ENCODE measurements around the gene MAPKAPK3. TPM values are rescaled to one million over a fixed set of nuclear protein-coding genes. Genes with fewer than 3 reads are reported as not detected.
"Not testable (repeated sequence)": the region's sequence is repeated elsewhere in the genome, so short reads cannot be mapped to it uniquely, and the experiment has no call there.

MAPKAPK3 gene
- total RNA-seq, 1 donor from 2014 or later: 20.9 TPM

GRCh38 chr3:50658416-50658815 lies 41.5 kb downstream of the MAPKAPK3 start:
- Histone ChIP-seq H3K27me3 (ENCODE audit: control insufficient read depth in 3 of 3, insufficient read depth in 3 of 3, low read length in 3 of 3) (no peaks in the 10 kb centered on the region), H3K36me3 (ENCODE audit: control insufficient read depth in 3 of 3, insufficient read depth in 3 of 3, low read length in 3 of 3) (no peaks in the 10 kb centered on the region), H3K27ac (ENCODE audit: low read depth, low read length) (no peak overlapping the region), H3K9ac (ENCODE audit: low read depth in 1 of 3, low read length in 3 of 3) (no peak overlapping the region), H3K4me1 (ENCODE audit: control insufficient read depth in 3 of 3, insufficient read depth in 3 of 3, low read length in 3 of 3) (peaks cover 0 to 8% (median 2%) of the 10 kb centered on the region in 3 donors), H3K4me3 (ENCODE audit: low read length in 3 of 3) (no peak overlapping the region), H3K9me3 (ENCODE audit: control insufficient read depth in 3 of 3, low read length in 3 of 3) (no peaks in the 10 kb centered on the region)

- Histone ChIP-seq H3K4me3 (ENCODE audit: low read length in 3 of 3) (no peak overlapping the region), H3K9ac (ENCODE audit: low read depth in 1 of 3, low read length in 3 of 3) (no peak overlapping the region), H3K9me3 (ENCODE audit: control insufficient read depth in 3 of 3, low read length in 3 of 3) (no peaks in the 10 kb centered on the region), H3K27ac (ENCODE audit: low read depth, low read length) (no peak overlapping the region), H3K27me3 (ENCODE audit: control insufficient read depth in 3 of 3, insufficient read depth in 3 of 3, low read length in 3 of 3) (no peaks in the 10 kb centered on the region), H3K4me1 (ENCODE audit: control insufficient read depth in 3 of 3, insufficient read depth in 3 of 3, low read length in 3 of 3) (peaks cover 0 to 8% (median 2%) of the 10 kb centered on the region in 3 donors), H3K36me3 (ENCODE audit: control insufficient read depth in 3 of 3, insufficient read depth in 3 of 3, low read length in 3 of 3) (no peaks in the 10 kb centered on the region)
Observed at GRCh38 chr3:50658831-50659230, 41.9 kb downstream of the MAPKAPK3 start.

GRCh38 chr3:50660386-50660785 lies 43.4 kb downstream of the MAPKAPK3 start:
- Histone ChIP-seq H3K27ac (ENCODE audit: low read depth, low read length) (no peak overlapping the region), H3K36me3 (ENCODE audit: control insufficient read depth in 3 of 3, insufficient read depth in 3 of 3, low read length in 3 of 3) (no peaks in the 10 kb centered on the region), H3K9me3 (ENCODE audit: control insufficient read depth in 3 of 3, low read length in 3 of 3) (no peaks in the 10 kb centered on the region), H3K4me3 (ENCODE audit: low read length in 3 of 3) (no peak overlapping the region), H3K27me3 (ENCODE audit: control insufficient read depth in 3 of 3, insufficient read depth in 3 of 3, low read length in 3 of 3) (no peaks in the 10 kb centered on the region), H3K4me1 (ENCODE audit: control insufficient read depth in 3 of 3, insufficient read depth in 3 of 3, low read length in 3 of 3) (peaks cover 0 to 1% (median under 1%) of the 10 kb centered on the region in 3 donors), H3K9ac (ENCODE audit: low read depth in 1 of 3, low read length in 3 of 3) (no peak overlapping the region)

GRCh38 chr3:50661321-50661837 lies 44.4 kb downstream of the MAPKAPK3 start:
- H3K4me1 ChIP-seq (ENCODE audit: control insufficient read depth in 3 of 3, insufficient read depth in 3 of 3, low read length in 3 of 3): no peaks in the 10 kb centered on the region
- H3K27me3 ChIP-seq (ENCODE audit: control insufficient read depth in 3 of 3, insufficient read depth in 3 of 3, low read length in 3 of 3): peaks cover 0 to 2% (median 0%) of the 10 kb centered on the region in 3 donors
- H3K4me3 ChIP-seq (ENCODE audit: low read length in 3 of 3): no peak overlapping the region
- no peak overlapping the region for H3K9ac ChIP-seq (ENCODE audit: low read depth in 1 of 3, low read length in 3 of 3)
- H3K36me3 ChIP-seq (ENCODE audit: control insufficient read depth in 3 of 3, insufficient read depth in 3 of 3, low read length in 3 of 3): no peaks in the 10 kb centered on the region
- no peak overlapping the region for H3K27ac ChIP-seq (ENCODE audit: low read depth, low read length)
- no peaks in the 10 kb centered on the region for H3K9me3 ChIP-seq (ENCODE audit: control insufficient read depth in 3 of 3, low read length in 3 of 3)

GRCh38 chr3:50662408-50662807 lies 45.5 kb downstream of the MAPKAPK3 start:
- Histone ChIP-seq H3K36me3 (ENCODE audit: control insufficient read depth in 3 of 3, insufficient read depth in 3 of 3, low read length in 3 of 3) (no peaks in the 10 kb centered on the region), H3K9ac (ENCODE audit: low read depth in 1 of 3, low read length in 3 of 3) (no peak overlapping the region), H3K27me3 (ENCODE audit: control insufficient read depth in 3 of 3, insufficient read depth in 3 of 3, low read length in 3 of 3) (peaks cover 0 to 2% (median 0%) of the 10 kb centered on the region in 3 donors), H3K27ac (ENCODE audit: low read depth, low read length) (no peak overlapping the region), H3K4me3 (ENCODE audit: low read length in 3 of 3) (no peak overlapping the region), H3K4me1 (ENCODE audit: control insufficient read depth in 3 of 3, insufficient read depth in 3 of 3, low read length in 3 of 3) (no peaks in the 10 kb centered on the region), H3K9me3 (ENCODE audit: control insufficient read depth in 3 of 3, low read length in 3 of 3) (no peaks in the 10 kb centered on the region)

- no peak overlapping the region for H3K27ac ChIP-seq (ENCODE audit: low read depth, low read length)
- H3K9ac ChIP-seq (ENCODE audit: low read depth in 1 of 3, low read length in 3 of 3): no peak overlapping the region
Observed at GRCh38 chr3:50665081-50665840, 48.3 kb downstream of the MAPKAPK3 start.

GRCh38 chr3:50665841-50666115 lies 48.8 kb downstream of the MAPKAPK3 start:
- H3K4me3 ChIP-seq (ENCODE audit: low read length in 3 of 3); H3K9ac ChIP-seq (ENCODE audit: low read depth in 1 of 3, low read length in 3 of 3); H3K27me3 ChIP-seq (ENCODE audit: control insufficient read depth in 3 of 3, insufficient read depth in 3 of 3, low read length in 3 of 3); H3K27ac ChIP-seq (ENCODE audit: low read depth, low read length); H3K36me3 ChIP-seq (ENCODE audit: control insufficient read depth in 3 of 3, insufficient read depth in 3 of 3, low read length in 3 of 3); H3K4me1 ChIP-seq (ENCODE audit: control insufficient read depth in 3 of 3, insufficient read depth in 3 of 3, low read length in 3 of 3); H3K9me3 ChIP-seq (ENCODE audit: control insufficient read depth in 3 of 3, low read length in 3 of 3): not testable (repeated sequence)

More at GRCh38 chr3:50665081-50665840, 48.3 kb downstream of the MAPKAPK3 start:
- Histone ChIP-seq H3K27me3 (ENCODE audit: control insufficient read depth in 3 of 3, insufficient read depth in 3 of 3, low read length in 3 of 3) (peaks cover 0 to 2% (median 0%) of the 10 kb centered on the region in 3 donors), H3K9me3 (ENCODE audit: control insufficient read depth in 3 of 3, low read length in 3 of 3) (no peaks in the 10 kb centered on the region), H3K4me1 (ENCODE audit: control insufficient read depth in 3 of 3, insufficient read depth in 3 of 3, low read length in 3 of 3) (no peaks in the 10 kb centered on the region), H3K36me3 (ENCODE audit: control insufficient read depth in 3 of 3, insufficient read depth in 3 of 3, low read length in 3 of 3) (no peaks in the 10 kb centered on the region), H3K4me3 (ENCODE audit: low read length in 3 of 3) (no peak overlapping the region)

- H3K4me1 ChIP-seq (ENCODE audit: control insufficient read depth in 3 of 3, insufficient read depth in 3 of 3, low read length in 3 of 3): no peaks in the 10 kb centered on the region
- no peak overlapping the region for H3K9ac ChIP-seq (ENCODE audit: low read depth in 1 of 3, low read length in 3 of 3)
- no peaks in the 10 kb centered on the region for H3K9me3 ChIP-seq (ENCODE audit: control insufficient read depth in 3 of 3, low read length in 3 of 3)
- peaks cover 0 to 2% (median 0%) of the 10 kb centered on the region in 3 donors for H3K27me3 ChIP-seq (ENCODE audit: control insufficient read depth in 3 of 3, insufficient read depth in 3 of 3, low read length in 3 of 3)
- no peak overlapping the region for H3K27ac ChIP-seq (ENCODE audit: low read depth, low read length)
- no peak overlapping the region for H3K4me3 ChIP-seq (ENCODE audit: low read length in 3 of 3)
- H3K36me3 ChIP-seq (ENCODE audit: control insufficient read depth in 3 of 3, insufficient read depth in 3 of 3, low read length in 3 of 3): no peaks in the 10 kb centered on the region
Observed at GRCh38 chr3:50666837-50667236, 49.9 kb downstream of the MAPKAPK3 start.

- peaks cover 0 to 3% (median 0%) of the 10 kb centered on the region in 3 donors for H3K27me3 ChIP-seq (ENCODE audit: control insufficient read depth in 3 of 3, insufficient read depth in 3 of 3, low read length in 3 of 3)
- H3K9ac ChIP-seq (ENCODE audit: low read depth in 1 of 3, low read length in 3 of 3): no peak overlapping the region
- no peak overlapping the region for H3K4me3 ChIP-seq (ENCODE audit: low read length in 3 of 3)
- H3K27ac ChIP-seq (ENCODE audit: low read depth, low read length): no peak overlapping the region
- H3K4me1 ChIP-seq (ENCODE audit: control insufficient read depth in 3 of 3, insufficient read depth in 3 of 3, low read length in 3 of 3): peaks cover 0 to 4% (median 2%) of the 10 kb centered on the region in 3 donors
- no peaks in the 10 kb centered on the region for H3K9me3 ChIP-seq (ENCODE audit: control insufficient read depth in 3 of 3, low read length in 3 of 3)
- no peaks in the 10 kb centered on the region for H3K36me3 ChIP-seq (ENCODE audit: control insufficient read depth in 3 of 3, insufficient read depth in 3 of 3, low read length in 3 of 3)
Observed at GRCh38 chr3:50671331-50671730, 54.4 kb downstream of the MAPKAPK3 start.

GRCh38 chr3:50672656-50673055 lies 55.7 kb downstream of the MAPKAPK3 start:
- Histone ChIP-seq H3K9ac (ENCODE audit: low read depth in 1 of 3, low read length in 3 of 3) (no peak overlapping the region), H3K27ac (ENCODE audit: low read depth, low read length) (no peak overlapping the region), H3K4me1 (ENCODE audit: control insufficient read depth in 3 of 3, insufficient read depth in 3 of 3, low read length in 3 of 3) (peaks cover 0 to 4% (median 2%) of the 10 kb centered on the region in 3 donors), H3K27me3 (ENCODE audit: control insufficient read depth in 3 of 3, insufficient read depth in 3 of 3, low read length in 3 of 3) (peaks cover 0 to 7% (median 4%) of the 10 kb centered on the region in 3 donors), H3K36me3 (ENCODE audit: control insufficient read depth in 3 of 3, insufficient read depth in 3 of 3, low read length in 3 of 3) (no peaks in the 10 kb centered on the region), H3K9me3 (ENCODE audit: control insufficient read depth in 3 of 3, low read length in 3 of 3) (no peaks in the 10 kb centered on the region), H3K4me3 (ENCODE audit: low read length in 3 of 3) (no peak overlapping the region)

All from skeletal muscle tissue (tissue), 4 donors.